IMR-90 (cell line): Measurements from ENCODE around the gene DNMT3A. TPM values are rescaled to one million over a fixed set of nuclear protein-coding genes. Genes with fewer than 3 reads are reported as not detected.

Experiments used
- ATAC-seq: fragments of 200-7000 bp; cut with Tn5 transposase; 2 replicates; pipeline ENCODE4 v1.9.1; 2020; ENCODE audit warnings: low read depth, mild to moderate bottlenecking, moderate library complexity
- BruUV-seq: library from RNA; stranded (reverse); fragments of 400-500 nt; replicated peaks from 2 replicates; lab custom pipeline; 2021; lab: Mats Ljungman, UMichigan
- CTCF ChIA-PET: fragments of 300-600 bp; formaldehyde crosslinking; extraction: SDS; loops from one replicate; lab custom pipeline; 2021; ENCODE audit warnings: antibody characterized with exemption; lab: Yijun Ruan, JAX
- POLR2A ChIA-PET: fragments of 300-600 bp; sonication (Branson Sonifier 250); formaldehyde crosslinking; loops from one replicate; lab custom pipeline; 2022; ENCODE audit warnings: antibody characterized with exemption; ENCODE audit not compliant: unreplicated experiment; lab: Charles Lee
- DNase-seq: peaks from one replicate; pipeline ENCODE4 v3.0.0; 2013
- H2AFZ ChIP-seq: replicated peaks from 2 replicates; pipeline ENCODE3; 2013; ENCODE audit warnings: low read length, mild to moderate bottlenecking; ENCODE audit not compliant: poor library complexity
- H2AK5ac ChIP-seq: 2 replicates; pipeline ENCODE4 v1.6.1; 2013; ENCODE audit warnings: low read depth, low read length, inconsistent platforms
- H2AK9ac ChIP-seq: replicated peaks from 2 replicates; pipeline ENCODE3; 2013; ENCODE audit warnings: mild to moderate bottlenecking, low read depth, low read length, moderate library complexity; ENCODE audit not compliant: poor library complexity
- H2BK120ac ChIP-seq: 2 replicates; pipeline ENCODE4 v1.6.1; 2013; ENCODE audit warnings: low read depth, low read length, inconsistent platforms
- H2BK15ac ChIP-seq: 3 replicates; pipeline ENCODE4 v1.6.1; 2013; ENCODE audit warnings: low read depth, low read length, inconsistent platforms
- H2BK20ac ChIP-seq: 2 replicates; pipeline ENCODE4 v1.6.1; 2013; ENCODE audit warnings: low read depth, mild to moderate bottlenecking, inconsistent platforms, low read length, moderate library complexity
- H2BK5ac ChIP-seq: 2 replicates; pipeline ENCODE4 v1.6.1; 2013; ENCODE audit warnings: mild to moderate bottlenecking, low read depth, low read length, inconsistent platforms; ENCODE audit not compliant: poor library complexity, severe bottlenecking
- H3K14ac ChIP-seq: replicated peaks from 2 replicates; pipeline ENCODE4 v1.6.1; 2013; ENCODE audit warnings: low read depth, low read length, inconsistent platforms
- H3K18ac ChIP-seq: 2 replicates; pipeline ENCODE4 v1.6.1; 2013; ENCODE audit warnings: low read depth, low read length, control low read depth
- H3K23ac ChIP-seq: 2 replicates; pipeline ENCODE4 v1.6.1; 2013; ENCODE audit warnings: low read depth, low read length, inconsistent platforms
- H3K27ac ChIP-seq: 2 replicates; pipeline ENCODE4 v1.5.1; 2013; ENCODE audit warnings: mild to moderate bottlenecking, control low read depth, low read length; ENCODE audit not compliant: insufficient read depth
- H3K27me3 ChIP-seq: 2 replicates; pipeline ENCODE4 v1.6.1; 2013; ENCODE audit warnings: low read length; ENCODE audit not compliant: control insufficient read depth, insufficient read depth
- H3K36me3 ChIP-seq: 2 replicates; pipeline ENCODE4 v1.6.1; 2013; ENCODE audit warnings: low read length, mixed read lengths; ENCODE audit not compliant: control insufficient read depth, insufficient read depth
- H3K4ac ChIP-seq: 2 replicates; pipeline ENCODE4 v1.6.1; 2013; ENCODE audit warnings: low read depth, low read length, inconsistent platforms
- H3K4me1 ChIP-seq: 2 replicates; pipeline ENCODE4 v1.6.1; 2013; ENCODE audit warnings: low read length, mixed read lengths; ENCODE audit not compliant: control insufficient read depth, insufficient read depth
- H3K4me2 ChIP-seq: 2 replicates; pipeline ENCODE4 v1.6.1; 2013; ENCODE audit warnings: low read depth, mild to moderate bottlenecking, control low read depth, low read length, moderate library complexity
- H3K4me3 ChIP-seq: 2 replicates; pipeline ENCODE4 v1.5.1; 2013; ENCODE audit warnings: low read depth, mild to moderate bottlenecking, control low read depth, low read length, moderate library complexity; ENCODE audit not compliant: insufficient read depth
- H3K56ac ChIP-seq: 2 replicates; pipeline ENCODE4 v1.6.1; 2013; ENCODE audit warnings: low read length, inconsistent platforms; ENCODE audit not compliant: insufficient read depth; ENCODE audit errors: extremely low read depth
- H3K79me1 ChIP-seq, 2 experiments: 2 replicates each; pipeline ENCODE4 v1.6.1; 2013; ENCODE audit warnings: low read length in 2 of 2, inconsistent platforms in 1 of 2, low read depth in 1 of 2
- H3K9ac ChIP-seq: 2 replicates; pipeline ENCODE4 v1.6.1; 2013; ENCODE audit warnings: low read depth, low read length, control low read depth
- H3K9me1 ChIP-seq: 2 replicates; pipeline ENCODE4 v1.6.1; 2013; ENCODE audit warnings: low read length, inconsistent platforms; ENCODE audit not compliant: insufficient read depth
- H3K9me3 ChIP-seq: 2 replicates; pipeline ENCODE4 v1.6.1; 2013; ENCODE audit warnings: low read length; ENCODE audit not compliant: control insufficient read depth, insufficient read depth
- H4K20me1 ChIP-seq: 2 replicates; pipeline ENCODE4 v1.6.1; 2013; ENCODE audit warnings: low read length, inconsistent platforms; ENCODE audit not compliant: insufficient read depth
- H4K5ac ChIP-seq: 2 replicates; pipeline ENCODE4 v1.6.1; 2013; ENCODE audit warnings: mild to moderate bottlenecking, low read depth, low read length, control low read depth
- H4K8ac ChIP-seq, 2 experiments: 2 replicates each; pipeline ENCODE4 v1.6.1; 2013; ENCODE audit warnings: low read depth in 2 of 2, low read length in 2 of 2, control low read depth in 1 of 2, inconsistent platforms in 1 of 2
- H4K91ac ChIP-seq: 2 replicates; pipeline ENCODE4 v1.6.1; 2013; ENCODE audit warnings: low read depth, low read length, inconsistent platforms; ENCODE audit not compliant: insufficient read depth
- BHLHE40 ChIP-seq: fragments of 150-350 bp; IDR thresholded peaks from 2 replicates; pipeline ENCODE4 v1.6.1; 2016; ENCODE audit warnings: mild to moderate bottlenecking, low read depth, low read length
- CEBPB ChIP-seq: IDR thresholded peaks from 2 replicates; pipeline ENCODE4 v1.6.1; 2012; ENCODE audit warnings: low read depth, low read length, improper control_type of control experiment
- CHD1 ChIP-seq: IDR thresholded peaks from 2 replicates; pipeline ENCODE4 v1.6.1; 2012; ENCODE audit warnings: low read depth, low read length, improper control_type of control experiment
- FOS ChIP-seq: fragments of 150-350 bp; IDR thresholded peaks from 2 replicates; pipeline ENCODE4 v1.6.1; 2016; ENCODE audit warnings: low read depth, low read length
- MAFK ChIP-seq: IDR thresholded peaks from 2 replicates; pipeline ENCODE4 v1.6.1; 2012; ENCODE audit warnings: low read depth, low read length, improper control_type of control experiment
- MAZ ChIP-seq: IDR thresholded peaks from 2 replicates; pipeline ENCODE4 v1.6.1; 2012; ENCODE audit warnings: low read depth, mild to moderate bottlenecking, low read length, improper control_type of control experiment, moderate library complexity, borderline replicate concordance
- MXI1 ChIP-seq: IDR thresholded peaks from 2 replicates; pipeline ENCODE4 v1.6.1; 2012; ENCODE audit warnings: low read depth, mild to moderate bottlenecking, low read length, moderate library complexity, borderline replicate concordance
- NFE2L2 ChIP-seq: fragments of 150-350 bp; IDR thresholded peaks from 2 replicates; pipeline ENCODE4 v1.6.1; 2016; ENCODE audit warnings: low read depth, mild to moderate bottlenecking, low read length
- RAD21 ChIP-seq: IDR thresholded peaks from 2 replicates; pipeline ENCODE4 v1.6.1; 2012; ENCODE audit warnings: low read length, improper control_type of control experiment
- RCOR1 ChIP-seq: IDR thresholded peaks from 2 replicates; pipeline ENCODE4 v1.6.1; 2012; ENCODE audit warnings: mild to moderate bottlenecking, low read length, improper control_type of control experiment; ENCODE audit not compliant: insufficient replicate concordance
- RFX5 ChIP-seq: IDR thresholded peaks from 2 replicates; pipeline ENCODE4 v1.8.0; 2012; ENCODE audit warnings: low read depth, mild to moderate bottlenecking, low read length, moderate library complexity
- SMC3 ChIP-seq: fragments of 150-350 bp; IDR thresholded peaks from 2 replicates; pipeline ENCODE4 v1.6.1; 2016; ENCODE audit warnings: low read depth, mild to moderate bottlenecking, antibody characterized with exemption, low read length, moderate library complexity
- WGBS, 2 experiments: methylation state at CpG; one replicate each; pipeline versions ENCODE4 v1.1.5 to v1.1.7; 2013; ENCODE audit warnings: missing lambda C conversion rate in 2 of 2; ENCODE audit not compliant: insufficient read length in 1 of 2; ENCODE audit errors: extremely low coverage in 2 of 2; 5-methylcytosine and 5-hydroxymethylcytosine counted together
- dilution Hi-C: fragments of 300-500 bp; cut with HindIII; formaldehyde crosslinking; loops from one replicate; pipeline ENCODE4 v1.14.3; 2018; ENCODE audit warnings: low sequenced_read_pairs; ENCODE audit not compliant: unreplicated experiment
- in situ Hi-C: fragments of 300-500 bp; cut with MboI; formaldehyde crosslinking; loops from 3 replicates; pipeline ENCODE4 v1.14.3; 2019; ENCODE audit warnings: low sequenced_read_pairs, inconsistent platforms, mixed read lengths
- intact Hi-C: fragments of 100-400 bp; cut with micrococcal nuclease; formaldehyde crosslinking; loops from 2 replicates; pipeline ENCODE4 v1.10.0; 2022
- polyA plus RNA-seq, 3 experiments: library from polyadenylated mRNA; depleted of rRNA; stranded (reverse); fragments of >200 nt; gene quantifications; 2 replicates each; pipeline ENCODE4 v1.2.3, GENCODE V29; 2012; ENCODE audit warnings: low replicate concordance in 1 of 3
- total RNA-seq: library from RNA; depleted of rRNA; stranded (reverse); fragments of >200 nt; gene quantifications from 2 replicates; pipeline ENCODE4 v1.2.3, GENCODE V29; 2012
- TF ChIP-seq, protein P1 (sequence below): fragments of 150-350 bp; IDR thresholded peaks from 2 replicates; pipeline ENCODE4 v1.6.1; 2017; ENCODE audit warnings: mild to moderate bottlenecking, antibody characterized with exemption, low read length, low read depth
- TF ChIP-seq, protein P2 (sequence below): fragments of 150-350 bp; IDR thresholded peaks from 2 replicates; pipeline ENCODE4 v1.6.1; 2016; ENCODE audit warnings: low read depth, mild to moderate bottlenecking, low read length, moderate library complexity, borderline replicate concordance
- TF ChIP-seq, protein P3 (sequence below): conservative IDR thresholded peaks from 2 replicates; pipeline ENCODE4 v1.5.1; 2012; ENCODE audit warnings: mild to moderate bottlenecking, low read depth, low read length, improper control_type of control experiment

Gene DNMT3A
- total and polyA plus RNA-seq, 2 of the 4 experiments (the other 2 are of a cell fraction): 4.4 to 9.7 TPM

DNA sequence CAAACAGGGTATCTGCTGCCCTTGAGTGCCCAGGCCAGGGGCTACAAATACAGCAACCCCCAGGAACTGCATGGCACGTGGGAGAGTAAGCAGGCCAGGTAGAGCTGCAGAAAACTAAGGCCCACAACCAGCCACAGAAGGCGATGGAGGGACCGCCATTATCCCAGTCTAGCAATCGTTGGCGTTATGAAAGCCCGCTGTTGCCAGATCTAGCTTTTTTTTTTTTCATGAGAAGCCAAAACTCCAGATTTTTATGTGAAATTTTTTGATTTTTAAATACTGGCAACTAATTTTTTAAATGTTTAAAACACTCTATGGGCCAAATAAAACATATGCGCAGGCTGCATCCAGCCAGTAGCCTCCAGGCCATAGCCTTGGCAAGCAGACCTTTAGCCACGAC is 59.8 kb downstream of the DNMT3A start:
- H3K36me3 ChIP-seq: peaks cover 19% of the 10 kb centered on the region; the same call in 1 of the 2 replicates
- no peak overlapping the region for H2AFZ ChIP-seq
- CTCF ChIA-PET: interaction anchor here (0.6 kb wide), 1 partner anchor 95 kb away, joined by 3 read pairs; no protein-coding TSS in a partner anchor
- no peaks in the 10 kb centered on the region for H3K27me3 ChIP-seq
- peaks cover 2% of the 10 kb centered on the region; the same call in 1 of the 2 replicates for H3K4me1 ChIP-seq
- H3K4ac ChIP-seq: no peak overlapping the region
- no peak overlapping the region for H3K4me2 ChIP-seq
- no peak overlapping the region for H3K27ac ChIP-seq
- no peak overlapping the region for H2AK9ac ChIP-seq
- H2BK5ac ChIP-seq: no peak overlapping the region
- POLR2A ChIA-PET: no interaction called here
- no peak for DNase-seq
- H4K5ac ChIP-seq: no peak overlapping the region
- BruUV-seq: no TSS peak
- ATAC-seq: no peak
- no peaks in the 10 kb centered on the region for H3K79me1 ChIP-seq
- H4K91ac ChIP-seq: no peak overlapping the region
- TF ChIP-seq SMC3 (no peak), MAZ (no peak), MXI1 (no peak), CHD1 (no peak), RFX5 (no peak), NFE2L2 (no peak), BHLHE40 (no peak), RAD21 (no peak), CEBPB (no peak), MAFK (no peak), FOS (no peak), RCOR1 (no peak)
- TF ChIP-seq, protein P1, sequence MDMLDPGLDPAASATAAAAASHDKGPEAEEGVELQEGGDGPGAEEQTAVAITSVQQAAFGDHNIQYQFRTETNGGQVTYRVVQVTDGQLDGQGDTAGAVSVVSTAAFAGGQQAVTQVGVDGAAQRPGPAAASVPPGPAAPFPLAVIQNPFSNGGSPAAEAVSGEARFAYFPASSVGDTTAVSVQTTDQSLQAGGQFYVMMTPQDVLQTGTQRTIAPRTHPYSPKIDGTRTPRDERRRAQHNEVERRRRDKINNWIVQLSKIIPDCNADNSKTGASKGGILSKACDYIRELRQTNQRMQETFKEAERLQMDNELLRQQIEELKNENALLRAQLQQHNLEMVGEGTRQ: no peak
- TF ChIP-seq, protein P2, sequence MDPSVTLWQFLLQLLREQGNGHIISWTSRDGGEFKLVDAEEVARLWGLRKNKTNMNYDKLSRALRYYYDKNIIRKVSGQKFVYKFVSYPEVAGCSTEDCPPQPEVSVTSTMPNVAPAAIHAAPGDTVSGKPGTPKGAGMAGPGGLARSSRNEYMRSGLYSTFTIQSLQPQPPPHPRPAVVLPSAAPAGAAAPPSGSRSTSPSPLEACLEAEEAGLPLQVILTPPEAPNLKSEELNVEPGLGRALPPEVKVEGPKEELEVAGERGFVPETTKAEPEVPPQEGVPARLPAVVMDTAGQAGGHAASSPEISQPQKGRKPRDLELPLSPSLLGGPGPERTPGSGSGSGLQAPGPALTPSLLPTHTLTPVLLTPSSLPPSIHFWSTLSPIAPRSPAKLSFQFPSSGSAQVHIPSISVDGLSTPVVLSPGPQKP: no peak
- TF ChIP-seq, protein P3, sequence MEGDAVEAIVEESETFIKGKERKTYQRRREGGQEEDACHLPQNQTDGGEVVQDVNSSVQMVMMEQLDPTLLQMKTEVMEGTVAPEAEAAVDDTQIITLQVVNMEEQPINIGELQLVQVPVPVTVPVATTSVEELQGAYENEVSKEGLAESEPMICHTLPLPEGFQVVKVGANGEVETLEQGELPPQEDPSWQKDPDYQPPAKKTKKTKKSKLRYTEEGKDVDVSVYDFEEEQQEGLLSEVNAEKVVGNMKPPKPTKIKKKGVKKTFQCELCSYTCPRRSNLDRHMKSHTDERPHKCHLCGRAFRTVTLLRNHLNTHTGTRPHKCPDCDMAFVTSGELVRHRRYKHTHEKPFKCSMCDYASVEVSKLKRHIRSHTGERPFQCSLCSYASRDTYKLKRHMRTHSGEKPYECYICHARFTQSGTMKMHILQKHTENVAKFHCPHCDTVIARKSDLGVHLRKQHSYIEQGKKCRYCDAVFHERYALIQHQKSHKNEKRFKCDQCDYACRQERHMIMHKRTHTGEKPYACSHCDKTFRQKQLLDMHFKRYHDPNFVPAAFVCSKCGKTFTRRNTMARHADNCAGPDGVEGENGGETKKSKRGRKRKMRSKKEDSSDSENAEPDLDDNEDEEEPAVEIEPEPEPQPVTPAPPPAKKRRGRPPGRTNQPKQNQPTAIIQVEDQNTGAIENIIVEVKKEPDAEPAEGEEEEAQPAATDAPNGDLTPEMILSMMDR: no peak
- no peak overlapping the region for H2BK20ac ChIP-seq
- H2BK120ac ChIP-seq: no peak overlapping the region
- dilution Hi-C loops (no loop called here), intact Hi-C loops (no loop called here), in situ Hi-C loops (no loop called here)
- no peak overlapping the region for H2AK5ac ChIP-seq
- H3K56ac ChIP-seq: no peak overlapping the region
- H3K18ac ChIP-seq: no peak overlapping the region
- H2BK15ac ChIP-seq: no peak overlapping the region
- H3K9me3 ChIP-seq: no peaks in the 10 kb centered on the region
- H3K4me3 ChIP-seq: no peak overlapping the region
- no peak overlapping the region for H4K8ac ChIP-seq
- H3K23ac ChIP-seq: no peak overlapping the region
- H3K14ac ChIP-seq: no peak overlapping the region
- no peak overlapping the region for H3K9ac ChIP-seq
- no peaks in the 10 kb centered on the region for H4K20me1 ChIP-seq
- H3K9me1 ChIP-seq: peaks cover 3% of the 10 kb centered on the region; the same call in 1 of the 2 replicates
- 100% methylated on average over 1 of the region's 8 CpGs; no CpG with 5 or more reads in 1 of the 2 experiments for WGBS, 2 experiments
